ENCODE results near the gene RNF43. TPM values are rescaled to one million over a fixed set of nuclear protein-coding genes. Genes with fewer than 3 reads are reported as not detected.

RNF43 gene
- under 0.01 TPM in 1 of 2 replicates, not detected in the other for total RNA-seq

DNA sequence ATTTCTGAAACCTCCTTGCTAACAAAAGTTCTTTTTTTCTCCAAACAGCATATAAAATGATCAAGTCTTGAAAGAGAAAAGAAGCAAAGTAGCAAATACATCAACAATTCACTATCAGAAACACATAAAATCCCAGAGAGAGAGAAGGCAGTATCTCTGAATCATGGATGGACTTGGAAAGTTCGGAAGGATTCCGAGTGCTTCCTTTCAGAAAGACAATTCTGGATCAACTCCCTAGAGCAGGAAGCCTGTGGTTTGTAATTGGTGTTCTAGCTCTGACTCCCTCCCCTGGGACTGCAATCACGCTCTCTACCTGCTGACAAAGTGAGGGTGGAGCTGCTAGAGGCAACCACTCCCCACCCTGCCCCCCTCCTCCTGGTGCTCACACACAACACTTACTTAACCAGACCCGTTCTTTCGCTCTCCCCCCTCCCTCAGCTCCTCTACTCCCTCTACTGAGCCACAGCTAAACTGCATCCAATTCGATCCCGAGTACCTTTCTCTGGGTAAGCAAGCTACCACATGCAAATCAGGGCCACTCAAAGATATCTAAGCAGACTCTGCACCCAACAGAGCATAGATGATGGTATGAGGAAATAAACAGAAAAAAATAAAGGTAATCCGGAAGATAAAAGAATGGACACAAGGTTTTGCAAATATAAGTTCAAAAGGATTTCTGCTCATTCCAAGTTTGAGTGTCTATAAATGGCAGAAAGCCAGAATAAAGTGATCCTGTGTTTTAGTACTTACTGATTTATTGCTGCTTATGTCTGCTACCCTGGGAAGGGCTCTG is at the start of gene RNF43:
Gene RNF43, minus strand, starts transcription at position 235 of the 793 bp plus-strand sequence. CDS start 1,957 bp downstream, outside the sequence.

Other genes with a start within 250 kb of the RNF43 start
- gene EPX, start 224.8 kb downstream of the RNF43 start, total RNA-seq: not detected in 2 replicates
- gene MKS1, start 198.3 kb downstream of the RNF43 start, total RNA-seq: 18.4 and 20.7 TPM in 2 replicates
- gene LPO, start 178.9 kb downstream of the RNF43 start, total RNA-seq: not detected in 2 replicates
- not detected in 2 replicates for gene MPO, start 136.6 kb downstream of the RNF43 start, total RNA-seq
- gene TSPOAP1, start 88.7 kb downstream of the RNF43 start, total RNA-seq: 0.44 and 4.0 TPM in 2 replicates
- 36.5 and 39.0 TPM in 2 replicates for gene SUPT4H1, start 65.3 kb downstream of the RNF43 start, total RNA-seq
- gene HSF5, start 70.9 kb upstream of the RNF43 start, total RNA-seq: not detected in 2 replicates
- gene MTMR4, start 97.1 kb upstream of the RNF43 start, total RNA-seq: 92.0 and 125 TPM in 2 replicates